GM19452 (cell line): ENCODE data around the gene DLGAP1.
"Not testable (repeated sequence)": the region's sequence is repeated elsewhere in the genome, so short reads cannot be mapped to it uniquely, and the experiment has no call there.

ENCODE experiments used
- ATAC-seq: cut with Tn5 transposase; IDR thresholded peaks from one replicate; pipeline ENCODE4 v1.9.1; 2021; ENCODE audit not compliant: unreplicated experiment

The DLGAP1 gene

GRCh38 chr18:3667255-3668137, 787.6 kb downstream of the DLGAP1 start:
- no peak for ATAC-seq

- no peak for ATAC-seq
Observed at GRCh38 chr18:3666526-3667254, 788.4 kb downstream of the DLGAP1 start.

GRCh38 chr18:3665780-3666525, 789.2 kb downstream of the DLGAP1 start:
- no peak for ATAC-seq

DNA sequence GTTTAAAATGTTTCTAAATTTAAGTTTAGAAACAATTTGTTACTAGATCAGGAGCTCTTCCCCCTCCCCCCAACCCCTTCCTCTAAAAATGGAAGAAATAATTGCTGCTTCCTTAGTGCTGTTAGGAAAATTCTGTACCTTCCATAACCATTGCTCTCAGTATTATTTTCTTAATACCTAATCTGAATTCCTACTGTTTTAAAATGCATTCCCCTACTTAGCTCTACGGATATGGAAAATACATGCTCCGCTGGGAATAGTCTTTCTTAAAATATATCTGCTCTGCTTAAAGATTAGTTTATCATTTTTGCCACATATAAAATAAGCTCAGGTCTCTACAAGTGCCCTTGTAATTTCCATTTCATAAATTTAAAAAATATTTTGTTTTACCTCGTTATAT, 789.9 kb downstream of the DLGAP1 start:
- ATAC-seq, result no peak

GRCh38 chr18:3664563-3665178, 790.4 kb downstream of the DLGAP1 start:
- no peak for ATAC-seq

- no peak for ATAC-seq
Observed at GRCh38 chr18:3663870-3664512, 791.1 kb downstream of the DLGAP1 start.

DNA sequence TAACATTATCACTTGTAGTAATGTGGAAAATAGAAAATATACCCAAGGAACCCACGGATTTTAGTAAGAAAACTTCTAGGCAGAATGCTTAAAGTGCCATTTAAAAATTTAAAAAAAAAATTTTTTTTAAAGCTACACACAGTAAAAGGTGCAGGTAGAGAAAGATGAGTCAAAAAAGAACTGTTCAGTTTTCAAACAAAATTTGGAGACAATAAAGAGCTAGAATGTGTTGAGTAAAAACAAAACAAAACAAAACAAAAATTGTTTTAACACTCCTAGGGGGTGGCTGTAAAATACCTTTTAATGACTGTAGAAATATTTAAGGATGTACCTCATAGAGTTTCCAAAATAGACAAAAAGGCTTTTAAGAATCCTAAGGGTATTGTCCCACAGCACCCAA, 793.1 kb downstream of the DLGAP1 start:
- ATAC-seq, result no peak

DNA sequence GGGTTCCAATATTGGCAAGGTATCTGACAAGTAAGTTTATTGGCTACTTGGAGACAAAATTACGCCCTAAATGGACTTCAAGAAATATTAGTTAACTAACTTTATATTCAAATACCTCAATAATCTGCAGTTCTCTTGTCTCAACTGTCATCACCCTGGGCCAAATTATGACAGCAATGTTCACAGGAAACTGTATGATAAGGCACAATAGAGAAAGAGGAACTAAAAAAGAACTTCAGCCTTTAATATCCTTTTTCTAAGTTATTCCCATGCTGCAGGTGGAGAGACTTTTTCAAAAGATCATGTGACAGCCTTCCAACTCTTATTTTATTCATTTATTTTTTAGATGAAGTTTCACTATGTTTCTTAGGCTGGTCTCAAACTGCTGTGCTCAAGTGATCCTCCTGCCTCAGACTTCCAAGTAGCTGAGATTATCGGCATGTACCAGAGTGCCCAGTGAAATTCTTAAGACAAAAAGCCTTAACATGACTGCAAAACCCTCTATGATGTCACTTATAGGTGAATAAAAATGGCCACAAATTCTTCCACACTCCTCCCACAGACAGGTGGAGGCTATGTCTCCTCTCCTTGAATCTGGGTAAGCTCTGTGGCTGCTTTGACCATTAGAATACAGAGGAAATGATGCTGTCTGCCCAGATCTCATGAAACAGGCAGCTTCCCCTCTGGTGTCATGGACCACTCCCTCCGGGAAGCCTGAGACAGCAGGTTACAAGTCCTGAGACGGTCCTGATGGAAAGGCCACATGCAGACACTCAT, 794.2 kb downstream of the DLGAP1 start:
- no peak for ATAC-seq

DNA sequence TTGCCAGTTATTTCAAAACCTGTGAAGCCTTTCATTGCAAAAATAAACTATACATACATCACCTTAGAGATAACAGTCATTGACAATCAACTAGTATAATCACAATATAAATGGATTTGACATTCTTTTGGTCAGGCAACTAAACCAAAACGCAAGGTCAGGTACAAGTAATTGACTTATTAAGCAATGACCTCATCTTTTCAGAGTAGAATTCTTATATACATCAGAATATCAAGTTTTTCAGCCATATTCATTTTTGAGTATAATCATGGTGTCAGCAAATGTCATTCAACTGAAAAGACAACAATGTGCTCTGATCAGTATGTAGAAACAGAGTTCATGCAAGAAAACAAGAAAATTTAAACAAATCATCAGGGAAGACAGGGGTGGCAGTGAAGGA, 796.6 kb downstream of the DLGAP1 start:
- no peak for ATAC-seq

DNA sequence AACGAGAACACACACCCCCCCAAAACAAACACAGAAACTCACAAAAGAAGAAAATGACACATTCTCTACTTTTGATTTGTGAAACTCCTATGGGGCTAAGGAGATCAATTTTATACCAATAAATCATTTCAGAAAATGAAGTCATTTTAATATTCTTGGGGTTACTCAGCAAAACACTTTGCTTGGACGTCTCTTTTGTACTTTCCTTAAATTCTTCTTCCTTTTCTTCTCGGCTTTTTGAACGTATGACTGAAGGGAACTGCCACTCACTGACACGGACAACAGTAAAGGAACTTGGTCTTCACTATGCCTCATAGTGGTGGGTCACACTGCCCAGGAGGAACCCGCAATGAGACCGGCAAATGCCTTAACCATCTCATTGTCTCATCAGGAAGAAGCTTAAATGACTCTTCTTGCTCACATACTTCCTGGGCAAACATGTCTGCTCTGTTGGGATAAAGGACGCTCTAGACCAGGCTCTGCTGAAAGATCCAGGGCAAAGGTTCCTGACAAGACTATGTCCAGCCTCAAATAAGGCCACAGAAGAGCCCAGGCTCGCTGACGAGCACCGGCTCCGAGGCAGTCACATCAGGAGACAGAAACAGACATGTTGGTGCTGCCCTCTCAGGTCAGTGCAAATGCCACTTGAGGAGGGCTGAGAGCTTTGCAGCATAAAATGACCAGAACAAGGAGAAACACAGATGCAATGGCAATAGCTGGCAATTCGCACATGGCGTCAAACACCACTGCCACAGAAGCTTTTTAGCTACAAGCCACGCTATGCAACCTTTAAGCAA, 799.7 kb downstream of the DLGAP1 start:
- no peak for ATAC-seq

DNA sequence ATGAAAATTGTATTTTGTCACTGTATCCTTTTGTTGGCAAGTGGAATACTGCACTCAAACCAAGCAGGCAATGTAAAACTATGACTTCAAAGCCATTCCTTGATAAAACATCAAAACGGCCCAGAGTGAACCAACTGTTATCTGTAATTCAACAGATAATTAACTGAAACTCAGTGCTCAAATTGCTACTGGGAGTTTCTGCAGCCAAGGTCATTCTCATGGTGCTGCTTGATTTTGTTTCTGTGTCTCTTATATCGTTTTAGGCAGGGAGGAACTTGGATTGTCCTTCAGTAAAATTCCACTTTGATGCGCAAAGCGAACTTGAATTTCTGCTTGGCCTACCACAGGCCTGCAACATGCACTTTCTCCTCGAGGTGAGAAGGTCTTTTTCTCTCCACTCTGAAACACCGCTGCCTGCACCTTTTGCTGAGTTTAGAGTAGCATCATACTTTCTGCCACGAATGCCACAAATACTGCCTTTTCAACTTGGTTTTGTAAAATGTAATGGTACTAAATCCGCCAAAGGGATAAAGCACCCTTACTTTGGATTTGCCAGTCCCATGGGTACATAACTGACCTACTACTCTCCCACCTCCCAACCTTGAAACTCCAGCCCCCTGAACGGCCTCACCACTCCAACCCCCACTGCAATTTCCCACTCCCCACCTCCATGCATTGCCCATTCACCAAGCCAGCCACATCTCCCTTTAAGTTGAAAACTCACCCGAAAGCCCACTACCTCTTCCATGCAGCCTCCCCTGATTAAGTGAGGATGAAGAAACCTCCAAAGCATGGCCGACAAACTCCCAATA, 800.5 kb downstream of the DLGAP1 start:
- ATAC-seq, result no peak

GRCh38 chr18:3653851-3654441, 801.2 kb downstream of the DLGAP1 start:
- ATAC-seq, result no peak

DNA sequence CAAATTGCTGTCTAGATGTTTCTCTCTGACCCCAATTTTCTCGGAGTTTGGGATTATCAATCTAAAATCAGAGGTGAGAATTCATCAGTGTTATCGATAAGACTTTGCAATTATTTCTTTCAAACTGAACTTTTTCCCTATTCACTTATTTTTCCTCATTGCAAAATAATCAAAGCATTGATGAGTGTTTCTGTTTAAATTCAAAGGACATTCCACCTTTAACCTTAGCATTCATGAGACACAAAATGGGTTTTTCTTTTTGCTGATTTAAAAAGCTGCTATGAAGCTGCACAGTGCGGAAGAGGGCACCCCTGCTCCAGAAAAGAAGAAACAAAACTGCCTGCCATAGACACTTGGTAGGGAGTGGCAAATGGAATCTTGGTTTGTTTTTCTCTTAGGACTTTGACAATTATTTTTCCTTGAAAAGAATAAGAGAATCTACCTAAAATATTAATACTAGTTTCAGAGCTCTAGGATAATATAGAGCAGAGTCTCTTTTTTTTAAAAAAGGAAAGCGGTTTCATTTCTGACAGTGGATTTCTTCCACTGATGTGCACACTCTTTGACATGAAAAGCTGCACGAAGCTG, 801.8 kb downstream of the DLGAP1 start:
- no peak for ATAC-seq

- no peak for ATAC-seq
Observed at GRCh38 chr18:3652380-3653262, 802.5 kb downstream of the DLGAP1 start.

DNA sequence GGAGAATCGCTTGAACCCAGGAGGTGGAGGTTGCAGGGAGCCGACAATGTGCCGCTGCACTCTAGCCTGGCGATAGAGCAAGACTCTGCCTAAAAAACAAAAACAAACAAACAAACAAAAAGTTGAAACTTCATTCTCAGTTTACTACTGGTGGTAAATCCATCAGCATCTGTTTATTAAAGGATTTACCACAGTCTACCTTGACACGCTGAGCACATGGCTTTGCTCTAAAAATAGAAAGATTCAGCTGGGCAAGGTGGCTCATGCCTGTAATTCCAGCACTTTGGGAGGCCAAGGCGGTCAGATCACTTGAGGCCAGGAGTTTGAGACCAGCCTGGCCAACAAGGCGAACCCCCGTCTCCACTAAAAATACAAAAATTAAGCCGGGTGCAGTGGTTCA, 803.8 kb downstream of the DLGAP1 start:
- no peak for ATAC-seq

- not testable (repeated sequence) for ATAC-seq
Observed at GRCh38 chr18:3650521-3651042, 804.5 kb downstream of the DLGAP1 start.
